Globus pallidus (tissue), 1 donor: ENCODE measurements around the gene KNTC1.
"Not testable (repeated sequence)": the region's sequence is repeated elsewhere in the genome, so short reads cannot be mapped to it uniquely, and the experiment has no call there.

ENCODE experiments used
- DNase-seq: peaks from one replicate; pipeline ENCODE4 v3.0.0-alpha.2; 2015; ENCODE audit warnings: low spot score

The KNTC1 gene

GRCh38 chr12:122566816-122567215, 39.8 kb downstream of the KNTC1 start:
- DNase-seq = not testable (repeated sequence)

- DNase-seq = no peak
These were observed 42.2 kb downstream of the KNTC1 start for GRCh38 chr12:122569288-122569687.

- DNase-seq = not testable (repeated sequence)
These were observed 43.0 kb downstream of the KNTC1 start for GRCh38 chr12:122570006-122570405.

- DNase-seq = no peak
These were observed 44.8 kb downstream of the KNTC1 start for GRCh38 chr12:122571821-122572220.

- not testable (repeated sequence) for DNase-seq
These were observed 56.2 kb downstream of the KNTC1 start for GRCh38 chr12:122583294-122583693.

- no peak for DNase-seq
These were observed 57.3 kb downstream of the KNTC1 start for GRCh38 chr12:122584177-122584863.

GRCh38 chr12:122590990-122591389, 63.9 kb downstream of the KNTC1 start:
- DNase-seq = no peak

GRCh38 chr12:122591966-122592365, 64.9 kb downstream of the KNTC1 start:
- not testable (repeated sequence) for DNase-seq

- not testable (repeated sequence) for DNase-seq
These were observed 65.5 kb downstream of the KNTC1 start for GRCh38 chr12:122592543-122592942.

GRCh38 chr12:122593910-122594309, 66.9 kb downstream of the KNTC1 start:
- DNase-seq = no peak

GRCh38 chr12:122596838-122597237, 69.8 kb downstream of the KNTC1 start:
- DNase-seq = no peak

- no peak for DNase-seq
These were observed 75.4 kb downstream of the KNTC1 start for GRCh38 chr12:122602456-122602855.

- no peak for DNase-seq
These were observed 77.9 kb downstream of the KNTC1 start for GRCh38 chr12:122604993-122605392.

- no peak for DNase-seq
These were observed 82.7 kb downstream of the KNTC1 start for GRCh38 chr12:122609732-122610131.

GRCh38 chr12:122610207-122610606, 83.2 kb downstream of the KNTC1 start:
- DNase-seq = no peak

GRCh38 chr12:122610911-122611310, 83.9 kb downstream of the KNTC1 start:
- no peak for DNase-seq

- DNase-seq = no peak
These were observed 87.8 kb downstream of the KNTC1 start for GRCh38 chr12:122614839-122615238.

- DNase-seq = no peak
These were observed 88.7 kb downstream of the KNTC1 start for GRCh38 chr12:122615780-122616179.

GRCh38 chr12:122635471-122635870, 108.4 kb downstream of the KNTC1 start:
- no peak for DNase-seq

GRCh38 chr12:122643207-122643805, 116.3 kb downstream of the KNTC1 start:
- DNase-seq = no peak

GRCh38 chr12:122646517-122647217, 119.6 kb downstream of the KNTC1 start:
- DNase-seq = no peak

GRCh38 chr12:122651520-122652224, 124.6 kb downstream of the KNTC1 start:
- no peak for DNase-seq

GRCh38 chr12:122653291-122653690, 126.2 kb downstream of the KNTC1 start:
- not testable (repeated sequence) for DNase-seq
